Esophagus muscularis mucosa (tissue), 4 donors: Measurements from ENCODE around the gene RADIL.
A peak's percentile ranks its signal among the peaks of the same experiment; 100 is the strongest.

Experiments used
- EP300 ChIP-seq: sonication (generic); formaldehyde crosslinking; IDR thresholded peaks from one replicate; pipeline ENCODE4 v1.6.1; 2017; ENCODE audit warnings: antibody characterized with exemption
- POLR2A ChIP-seq: fragments of 450-650 bp; IDR thresholded peaks from one replicate; pipeline ENCODE4 v1.6.1; 2017; ENCODE audit warnings: antibody characterized with exemption, moderate library complexity, mild to moderate bottlenecking, low read depth
- POLR2AphosphoS5 ChIP-seq, 2 donors: sonication (generic); formaldehyde crosslinking; IDR thresholded peaks; one replicate each; pipeline ENCODE4 v1.6.1; 2017; ENCODE audit warnings: antibody characterized with exemption in 2 of 2
- TF ChIP-seq, protein P1 (sequence below), 3 experiments: fragments of 200-600 bp in 2 of 3; fragments of 450-650 bp in 1 of 3; sonication (generic) in 2 of 3; IDR thresholded peaks; one replicate each; pipeline ENCODE4 v1.5.1; 2017 to 2019; ENCODE audit warnings: antibody characterized with exemption in 3 of 3, mild to moderate bottlenecking in 2 of 3, moderate library complexity in 1 of 3

DNA sequence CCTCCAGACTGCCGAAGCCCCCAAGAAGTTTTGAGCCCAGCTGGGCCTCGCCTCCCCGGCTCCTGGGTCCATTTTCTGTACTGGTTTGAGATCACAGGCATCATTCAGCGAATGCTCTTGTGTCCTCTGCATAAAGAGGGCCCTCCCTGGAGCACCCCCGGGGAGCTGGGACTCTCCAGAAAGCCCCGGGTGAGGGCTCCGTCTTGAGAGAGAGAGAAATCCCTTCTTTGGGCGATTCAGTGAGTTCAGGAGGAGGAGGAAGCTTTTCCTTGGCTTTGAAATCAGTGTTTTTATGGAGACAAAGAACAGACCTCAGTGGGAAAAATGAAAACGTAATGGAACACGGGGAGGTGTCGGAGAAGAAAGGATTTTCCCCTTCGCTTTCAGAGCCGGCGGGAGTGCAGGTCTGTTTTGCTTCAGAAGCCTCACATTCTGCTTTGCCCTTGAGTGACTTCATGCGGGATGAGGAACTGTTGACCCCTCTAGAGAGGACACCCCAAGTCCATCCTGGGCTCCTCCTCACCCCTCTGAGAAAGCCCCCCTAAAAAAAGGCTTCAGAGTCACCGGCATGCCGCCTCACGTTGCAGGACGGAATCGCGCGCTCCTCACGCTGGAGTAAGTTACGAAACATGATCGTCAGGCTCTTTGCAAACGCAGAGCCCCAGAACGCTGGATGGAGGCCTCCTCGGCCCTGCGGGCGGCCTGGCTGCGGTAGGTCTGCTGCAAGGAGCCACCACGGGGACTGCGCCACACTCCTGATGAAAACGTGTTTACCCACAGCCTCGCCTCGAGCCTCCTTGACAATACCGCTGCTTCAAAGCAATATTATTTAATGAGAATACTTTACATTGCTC, 116.6 kb downstream of the RADIL start:
- no peak for TF ChIP-seq POLR2A
- TF ChIP-seq POLR2AphosphoS5 (IDR thresholded peaks at IDR 0.05): peak; percentile 79 to 84
- TF ChIP-seq, protein P1, sequence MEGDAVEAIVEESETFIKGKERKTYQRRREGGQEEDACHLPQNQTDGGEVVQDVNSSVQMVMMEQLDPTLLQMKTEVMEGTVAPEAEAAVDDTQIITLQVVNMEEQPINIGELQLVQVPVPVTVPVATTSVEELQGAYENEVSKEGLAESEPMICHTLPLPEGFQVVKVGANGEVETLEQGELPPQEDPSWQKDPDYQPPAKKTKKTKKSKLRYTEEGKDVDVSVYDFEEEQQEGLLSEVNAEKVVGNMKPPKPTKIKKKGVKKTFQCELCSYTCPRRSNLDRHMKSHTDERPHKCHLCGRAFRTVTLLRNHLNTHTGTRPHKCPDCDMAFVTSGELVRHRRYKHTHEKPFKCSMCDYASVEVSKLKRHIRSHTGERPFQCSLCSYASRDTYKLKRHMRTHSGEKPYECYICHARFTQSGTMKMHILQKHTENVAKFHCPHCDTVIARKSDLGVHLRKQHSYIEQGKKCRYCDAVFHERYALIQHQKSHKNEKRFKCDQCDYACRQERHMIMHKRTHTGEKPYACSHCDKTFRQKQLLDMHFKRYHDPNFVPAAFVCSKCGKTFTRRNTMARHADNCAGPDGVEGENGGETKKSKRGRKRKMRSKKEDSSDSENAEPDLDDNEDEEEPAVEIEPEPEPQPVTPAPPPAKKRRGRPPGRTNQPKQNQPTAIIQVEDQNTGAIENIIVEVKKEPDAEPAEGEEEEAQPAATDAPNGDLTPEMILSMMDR (IDR thresholded peaks at IDR 0.05): no peak
- no peak for TF ChIP-seq EP300
